HG03342 (cell line): ENCODE data around the gene ARSB.
"Not testable (repeated sequence)": the region's sequence is repeated elsewhere in the genome, so short reads cannot be mapped to it uniquely, and the experiment has no call there.

Experiments used
- ATAC-seq: cut with Tn5 transposase; IDR thresholded peaks from one replicate; pipeline ENCODE4 v1.9.1; 2021; ENCODE audit warnings: mild to moderate bottlenecking, moderate library complexity; ENCODE audit not compliant: unreplicated experiment

The ARSB gene

GRCh38 chr5:78958672-78959445, 26.3 kb downstream of the ARSB start:
- no peak for ATAC-seq

GRCh38 chr5:78956901-78957300, 28.2 kb downstream of the ARSB start:
- no peak for ATAC-seq

GRCh38 chr5:78953092-78953800, 31.9 kb downstream of the ARSB start:
- peak; percentile 59 for ATAC-seq

GRCh38 chr5:78930721-78931120, 54.4 kb downstream of the ARSB start:
- no peak for ATAC-seq

- ATAC-seq = no peak
These were observed 55.3 kb downstream of the ARSB start for GRCh38 chr5:78929833-78930232.

GRCh38 chr5:78927657-78928282, 57.3 kb downstream of the ARSB start:
- ATAC-seq = no peak

- no peak for ATAC-seq
These were observed 58.9 kb downstream of the ARSB start for GRCh38 chr5:78926252-78926651.

- no peak for ATAC-seq
These were observed 59.8 kb downstream of the ARSB start for GRCh38 chr5:78925129-78925876.

- ATAC-seq = peak; percentile 34
These were observed 61.5 kb downstream of the ARSB start for GRCh38 chr5:78923622-78923970.

- peak; percentile 91 for ATAC-seq
These were observed 62.1 kb downstream of the ARSB start for GRCh38 chr5:78922879-78923621.

- ATAC-seq = no peak
These were observed 64.5 kb downstream of the ARSB start for GRCh38 chr5:78920604-78921003.

GRCh38 chr5:78919796-78920195, 65.3 kb downstream of the ARSB start:
- ATAC-seq = no peak

GRCh38 chr5:78916044-78916443, 69.1 kb downstream of the ARSB start:
- ATAC-seq = no peak

- no peak for ATAC-seq
These were observed 69.9 kb downstream of the ARSB start for GRCh38 chr5:78915170-78915569.

GRCh38 chr5:78912811-78913210, 72.3 kb downstream of the ARSB start:
- ATAC-seq = no peak

- ATAC-seq = no peak
These were observed 72.9 kb downstream of the ARSB start for GRCh38 chr5:78912085-78912771.

GRCh38 chr5:78909224-78909983, 75.7 kb downstream of the ARSB start:
- not testable (repeated sequence) for ATAC-seq

- ATAC-seq = no peak
These were observed 76.7 kb downstream of the ARSB start for GRCh38 chr5:78908173-78909061.
